Activated naive CD4-positive, alpha-beta T cell treated with anti-CD3 and anti-CD28 coated beads, Interleukin-2, amount 50 U/mL, for 24 hours (primary cell): ENCODE measurements around the gene ATP5PD.
"Not testable (repeated sequence)": the region's sequence is repeated elsewhere in the genome, so short reads cannot be mapped to it uniquely, and the experiment has no call there.

Experiments used
- H3K27ac Mint-ChIP-seq: one replicate; pipeline ENCODE4 v1.8.0; 2021; ENCODE audit warnings: mild to moderate bottlenecking, mixed read lengths
- H3K27me3 Mint-ChIP-seq: one replicate; pipeline ENCODE4 v1.8.0; 2021; ENCODE audit warnings: mixed read lengths
- H3K36me3 Mint-ChIP-seq: one replicate; pipeline ENCODE4 v1.8.0; 2021; ENCODE audit warnings: mixed read lengths
- H3K4me1 Mint-ChIP-seq: one replicate; pipeline ENCODE4 v1.8.0; 2021; ENCODE audit warnings: mixed read lengths
- H3K4me3 Mint-ChIP-seq: one replicate; pipeline ENCODE4 v1.8.0; 2021; ENCODE audit warnings: mild to moderate bottlenecking, mixed read lengths
- H3K9me3 Mint-ChIP-seq: one replicate; pipeline ENCODE4 v1.8.0; 2021; ENCODE audit warnings: mixed read lengths

The ATP5PD gene

DNA sequence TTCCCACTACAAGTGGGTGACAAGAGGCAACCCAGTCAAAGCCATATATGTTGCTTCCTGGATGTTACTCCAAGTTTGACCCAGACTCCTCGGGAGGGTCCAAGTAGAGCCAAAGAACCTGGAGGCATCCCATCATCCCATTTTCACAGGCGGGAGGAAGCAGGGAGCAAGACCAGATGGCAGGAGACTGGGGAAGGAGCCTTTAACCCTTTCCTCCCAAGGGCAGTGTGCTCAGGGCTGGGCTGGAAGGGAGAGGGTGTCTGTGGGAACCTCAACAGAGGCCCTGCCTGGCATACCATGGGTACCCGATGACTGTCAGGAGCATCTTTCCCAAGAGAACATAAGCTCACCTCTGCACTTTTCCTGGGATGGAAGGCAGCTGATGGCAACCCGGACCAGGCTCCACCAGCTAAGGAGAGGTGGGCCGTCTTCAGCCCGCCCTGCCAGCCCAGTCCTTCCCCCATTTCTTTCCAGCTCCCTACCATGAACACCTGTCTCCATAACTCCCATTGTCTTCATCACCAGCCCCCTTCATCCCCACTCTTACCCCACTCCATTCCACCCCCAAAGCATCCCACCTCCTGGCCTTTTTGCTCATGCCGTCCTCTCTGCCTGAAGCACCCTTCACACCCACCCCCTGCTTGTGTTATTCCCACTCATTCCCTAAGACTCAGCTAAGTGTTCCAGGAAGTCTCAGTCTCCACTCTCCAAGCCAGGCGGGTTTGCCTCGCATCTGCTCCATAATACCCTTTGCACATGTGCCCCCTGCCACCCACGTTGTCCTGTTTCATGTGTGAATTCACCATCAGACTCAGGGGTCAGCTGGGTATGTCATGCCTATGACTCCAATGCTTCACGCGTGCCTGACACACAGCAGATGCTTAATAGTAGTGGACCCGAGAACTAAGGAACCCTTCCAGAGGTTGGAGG is 35.1 kb upstream of the ATP5PD start:
- no peak overlapping the region for H3K27ac Mint-ChIP-seq
- no peaks in the 10 kb centered on the region for H3K9me3 Mint-ChIP-seq
- H3K36me3 Mint-ChIP-seq, result no peaks in the 10 kb centered on the region
- H3K4me1 Mint-ChIP-seq, result peaks cover 31% of the 10 kb centered on the region
- no peak overlapping the region for H3K4me3 Mint-ChIP-seq
- no peaks in the 10 kb centered on the region for H3K27me3 Mint-ChIP-seq

DNA sequence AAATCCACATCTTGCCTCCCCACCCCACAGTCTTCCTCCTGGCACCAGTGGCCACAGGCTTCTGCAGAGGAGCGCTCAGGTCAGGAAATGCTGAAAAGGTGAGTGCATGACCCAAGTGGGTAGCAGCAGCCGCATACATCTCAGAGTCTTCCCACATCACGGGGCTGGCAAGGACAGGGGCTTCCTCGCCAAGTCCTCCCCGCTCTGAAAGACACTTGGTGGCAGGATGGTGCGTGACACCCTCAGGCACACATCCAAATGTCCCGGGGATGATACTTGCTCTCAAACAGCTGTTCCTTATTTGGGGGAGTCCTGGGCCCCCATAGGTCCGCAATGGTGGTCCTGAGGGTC is 32.2 kb upstream of the ATP5PD start:
- H3K36me3 Mint-ChIP-seq, result no peaks in the 10 kb centered on the region
- H3K27ac Mint-ChIP-seq, result no peak overlapping the region
- H3K9me3 Mint-ChIP-seq, result no peaks in the 10 kb centered on the region
- H3K4me1 Mint-ChIP-seq, result peaks cover 15% of the 10 kb centered on the region
- H3K4me3 Mint-ChIP-seq, result no peak overlapping the region
- H3K27me3 Mint-ChIP-seq, result no peaks in the 10 kb centered on the region

DNA sequence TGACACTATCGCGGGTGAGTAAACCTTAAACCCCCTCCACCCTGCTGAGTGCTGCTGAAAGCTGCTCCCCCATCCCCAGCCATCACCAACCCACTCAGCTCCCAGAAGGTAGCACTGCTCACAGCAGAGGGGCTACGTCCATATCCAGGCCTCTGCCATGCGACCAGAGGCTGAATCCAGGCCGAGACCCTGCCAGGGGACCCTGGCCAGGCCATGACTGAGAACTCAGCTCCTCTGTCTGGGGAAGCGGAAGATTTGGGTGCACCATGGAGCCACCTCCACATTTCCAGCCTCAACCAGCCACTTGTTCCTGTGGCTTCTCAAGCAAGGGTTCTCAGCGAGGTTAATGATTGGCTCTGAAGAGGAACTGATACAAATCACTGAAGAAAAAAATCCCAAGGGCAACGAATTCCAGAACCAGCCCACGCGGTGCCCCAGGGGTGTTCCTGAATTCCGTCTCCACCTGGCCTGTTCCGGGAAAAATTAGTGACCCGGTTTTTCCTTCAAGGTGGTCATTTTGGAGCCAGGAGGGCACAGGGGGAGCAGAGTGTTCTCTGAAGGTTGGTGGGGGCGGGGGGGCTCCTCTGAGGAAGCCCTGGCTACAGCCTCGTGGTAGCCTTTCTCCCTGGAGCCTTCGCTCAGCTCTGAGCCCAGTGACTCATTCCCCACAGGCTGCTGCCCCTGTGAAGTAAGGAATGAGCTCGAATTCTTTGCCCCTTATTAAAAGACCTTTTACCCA is 31.7 kb upstream of the ATP5PD start:
- no peak overlapping the region for H3K4me3 Mint-ChIP-seq
- H3K27ac Mint-ChIP-seq, result no peak overlapping the region
- no peaks in the 10 kb centered on the region for H3K36me3 Mint-ChIP-seq
- H3K4me1 Mint-ChIP-seq, result peaks cover 11% of the 10 kb centered on the region
- no peaks in the 10 kb centered on the region for H3K9me3 Mint-ChIP-seq
- H3K27me3 Mint-ChIP-seq, result no peaks in the 10 kb centered on the region

DNA sequence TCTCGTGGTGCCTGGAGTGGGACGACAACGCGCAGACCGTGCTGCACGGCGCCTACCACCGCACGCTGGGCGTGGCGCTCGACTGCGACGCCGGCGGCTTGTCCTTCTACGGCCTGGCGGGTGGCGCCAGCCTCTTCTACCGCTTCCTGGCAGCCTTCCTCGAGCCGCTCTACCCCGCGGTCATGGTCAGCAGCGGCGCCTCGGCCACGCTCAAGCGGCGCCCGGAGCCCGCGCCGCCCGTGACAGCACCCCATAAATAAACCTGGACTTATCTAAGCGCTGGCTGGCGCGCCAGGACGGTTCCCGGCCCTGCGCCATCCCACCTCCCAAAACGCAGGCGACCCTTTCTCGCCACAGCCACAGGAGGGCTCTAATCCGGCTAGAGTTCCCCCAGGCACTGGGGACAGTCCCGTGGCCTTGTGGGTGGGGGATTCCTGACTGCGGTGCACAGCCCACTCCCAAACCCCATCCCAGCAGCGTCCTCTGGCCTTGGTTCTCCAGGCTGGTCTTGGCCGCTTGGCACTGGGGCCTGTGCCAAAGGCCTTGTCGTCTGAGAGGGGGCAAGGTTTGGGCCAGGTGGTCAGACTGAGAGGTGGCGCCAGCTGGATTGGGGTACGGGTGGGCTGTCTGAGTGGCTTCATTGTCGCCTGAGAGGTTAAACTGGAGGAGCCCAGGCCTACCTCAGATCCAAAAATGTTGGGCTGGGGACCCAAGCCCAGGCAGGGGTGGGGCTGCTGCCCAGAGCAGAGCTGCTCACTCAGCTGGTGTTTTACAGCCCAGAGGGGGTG is 30.9 kb upstream of the ATP5PD start:
- Mint-ChIP-seq H3K27me3 (no peaks in the 10 kb centered on the region), H3K4me1 (peaks cover 10% of the 10 kb centered on the region), H3K36me3 (no peaks in the 10 kb centered on the region), H3K9me3 (no peaks in the 10 kb centered on the region), H3K27ac (peak overlapping the region; percentile 68), H3K4me3 (peak overlapping the region; percentile 75)

DNA sequence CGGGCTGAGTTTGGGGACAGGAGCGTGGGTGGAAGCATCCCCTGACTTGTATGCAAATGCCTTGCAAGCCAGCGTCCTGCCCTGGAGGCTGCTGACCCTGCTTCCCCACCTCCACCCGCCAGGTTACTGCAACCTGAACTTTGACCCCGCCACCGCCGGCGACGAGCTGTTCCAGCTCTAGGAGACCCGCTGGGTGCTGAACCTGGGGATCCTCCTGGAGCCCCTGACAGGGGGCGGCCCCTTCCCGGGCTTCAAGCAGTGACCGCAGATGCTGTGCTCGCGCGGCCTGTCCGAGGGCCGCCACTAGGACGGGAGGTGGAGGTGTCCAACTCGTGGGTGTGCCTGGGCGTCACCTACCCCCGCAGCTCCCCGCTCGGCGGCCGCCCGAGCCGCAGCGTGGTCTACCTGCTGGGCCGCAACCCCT is 30.3 kb upstream of the ATP5PD start:
- no peaks in the 10 kb centered on the region for H3K27me3 Mint-ChIP-seq
- H3K4me3 Mint-ChIP-seq, result peak overlapping the region; percentile 75
- no peaks in the 10 kb centered on the region for H3K9me3 Mint-ChIP-seq
- H3K36me3 Mint-ChIP-seq, result no peaks in the 10 kb centered on the region
- H3K27ac Mint-ChIP-seq, result peak overlapping the region; percentile 68
- peaks cover 7% of the 10 kb centered on the region for H3K4me1 Mint-ChIP-seq

DNA sequence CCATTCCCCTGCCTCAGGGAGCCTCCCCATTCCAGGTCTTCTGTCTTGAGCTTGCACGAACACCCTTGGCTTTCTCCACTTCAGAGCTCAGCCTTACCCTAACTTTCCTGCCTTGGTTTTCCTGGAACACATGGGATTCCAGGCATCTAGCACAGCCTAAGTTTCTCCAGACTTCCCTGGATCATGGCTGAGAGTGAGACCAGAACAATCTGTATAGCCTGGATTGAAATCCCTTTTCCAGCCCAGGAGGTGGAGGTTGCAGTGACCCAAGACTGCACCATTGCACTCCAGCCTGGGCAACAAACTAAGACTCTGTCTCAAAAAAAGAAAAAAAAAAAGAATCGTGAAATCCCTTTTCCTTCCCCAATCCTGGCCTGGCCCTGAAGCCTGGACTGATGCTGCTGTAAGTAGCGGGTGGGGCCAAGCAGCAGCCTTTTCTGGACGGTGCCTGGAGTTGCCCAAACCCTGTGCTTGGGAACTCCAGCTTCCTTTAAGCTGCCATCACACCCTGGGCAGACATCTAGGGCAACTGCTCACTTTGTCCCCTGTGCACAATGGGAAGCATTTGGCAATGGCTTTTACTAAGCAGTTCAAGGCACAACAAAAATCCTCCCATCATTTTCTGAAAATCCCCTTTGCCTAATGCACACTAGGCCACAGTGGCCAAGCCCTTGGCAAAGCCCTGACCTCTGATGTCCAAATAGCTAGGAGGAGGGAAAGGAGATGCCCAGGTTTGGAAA is 29.0 kb upstream of the ATP5PD start:
- H3K4me3 Mint-ChIP-seq, result no peak overlapping the region

DNA sequence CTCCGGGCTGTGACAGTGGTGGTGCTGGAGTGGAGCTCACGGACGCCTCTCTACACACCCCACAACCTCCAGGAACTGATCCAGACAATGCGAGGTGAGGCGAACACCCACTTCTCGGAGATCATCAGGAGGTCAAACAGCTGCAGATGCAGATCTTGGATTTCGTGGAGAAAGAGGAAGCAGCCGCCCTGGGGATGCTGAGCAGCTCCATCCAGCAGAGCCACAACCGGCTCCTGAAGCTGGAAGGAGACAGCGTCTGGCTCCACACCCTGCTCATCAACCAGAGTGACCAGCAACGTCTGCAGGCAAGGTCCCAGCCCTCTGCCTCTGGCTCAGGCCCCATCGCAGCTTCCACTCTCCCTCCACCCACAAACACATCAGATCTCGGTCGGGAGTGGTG is 27.8 kb upstream of the ATP5PD start:
- no peaks in the 10 kb centered on the region for H3K9me3 Mint-ChIP-seq
- no peaks in the 10 kb centered on the region for H3K27me3 Mint-ChIP-seq
- H3K4me1 Mint-ChIP-seq, result peaks cover 7% of the 10 kb centered on the region
- no peak overlapping the region for H3K27ac Mint-ChIP-seq
- no peaks in the 10 kb centered on the region for H3K36me3 Mint-ChIP-seq
- no peak overlapping the region for H3K4me3 Mint-ChIP-seq

More for the DNA sequence above, 29.0 kb upstream of the ATP5PD start:
- no peaks in the 10 kb centered on the region for H3K27me3 Mint-ChIP-seq
- peaks cover 7% of the 10 kb centered on the region for H3K4me1 Mint-ChIP-seq
- H3K9me3 Mint-ChIP-seq, result no peaks in the 10 kb centered on the region
- no peaks in the 10 kb centered on the region for H3K36me3 Mint-ChIP-seq
- no peak overlapping the region for H3K27ac Mint-ChIP-seq

DNA sequence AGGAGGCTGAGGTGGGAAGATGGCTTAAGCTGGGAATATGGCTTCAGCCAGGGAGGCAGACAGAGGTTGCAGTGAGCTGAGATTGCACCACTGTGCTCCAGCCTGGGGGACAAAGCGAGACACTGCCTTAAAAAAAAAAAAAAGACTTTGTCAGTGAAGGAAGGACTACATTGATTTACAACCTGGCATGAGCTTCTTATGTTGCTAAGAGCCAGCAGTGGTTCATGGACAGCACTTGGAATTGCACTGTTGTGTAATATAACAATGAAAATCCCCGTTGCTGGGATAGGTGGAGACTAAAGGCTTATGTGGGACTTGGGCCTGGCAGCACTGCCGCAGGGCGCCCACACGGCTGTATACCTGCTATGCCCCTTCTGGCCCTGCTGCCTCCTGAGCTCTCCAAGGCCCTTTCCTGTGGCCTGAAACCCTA is 26.9 kb upstream of the ATP5PD start:
- peaks cover 11% of the 10 kb centered on the region for H3K4me1 Mint-ChIP-seq
- H3K27me3 Mint-ChIP-seq, result no peaks in the 10 kb centered on the region
- H3K4me3 Mint-ChIP-seq, result no peak overlapping the region
- no peaks in the 10 kb centered on the region for H3K9me3 Mint-ChIP-seq
- no peaks in the 10 kb centered on the region for H3K36me3 Mint-ChIP-seq
- peak overlapping the region; percentile 55 for H3K27ac Mint-ChIP-seq

DNA sequence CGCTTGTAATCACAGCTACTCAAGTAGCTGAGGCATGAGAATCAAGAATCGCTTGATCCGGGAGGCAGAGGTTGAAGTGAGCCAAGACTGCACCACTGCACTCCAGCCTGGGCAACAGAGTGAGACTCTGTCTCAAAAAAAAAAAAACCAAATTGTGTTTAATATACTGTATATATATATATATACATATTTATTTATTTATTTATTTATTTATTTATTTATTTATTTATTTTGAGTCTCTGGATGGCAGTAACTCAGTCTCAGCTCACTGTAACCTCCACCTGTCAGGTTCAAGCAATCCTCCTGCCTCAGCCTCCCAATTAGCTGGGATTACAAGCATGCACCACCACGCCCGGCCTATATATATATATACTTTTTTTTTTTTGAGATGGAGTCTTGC is 26.1 kb upstream of the ATP5PD start:
- peaks cover 10% of the 10 kb centered on the region for H3K4me1 Mint-ChIP-seq
- H3K9me3 Mint-ChIP-seq, H3K27me3 Mint-ChIP-seq, H3K27ac Mint-ChIP-seq, H3K4me3 Mint-ChIP-seq, H3K36me3 Mint-ChIP-seq: not testable (repeated sequence)

DNA sequence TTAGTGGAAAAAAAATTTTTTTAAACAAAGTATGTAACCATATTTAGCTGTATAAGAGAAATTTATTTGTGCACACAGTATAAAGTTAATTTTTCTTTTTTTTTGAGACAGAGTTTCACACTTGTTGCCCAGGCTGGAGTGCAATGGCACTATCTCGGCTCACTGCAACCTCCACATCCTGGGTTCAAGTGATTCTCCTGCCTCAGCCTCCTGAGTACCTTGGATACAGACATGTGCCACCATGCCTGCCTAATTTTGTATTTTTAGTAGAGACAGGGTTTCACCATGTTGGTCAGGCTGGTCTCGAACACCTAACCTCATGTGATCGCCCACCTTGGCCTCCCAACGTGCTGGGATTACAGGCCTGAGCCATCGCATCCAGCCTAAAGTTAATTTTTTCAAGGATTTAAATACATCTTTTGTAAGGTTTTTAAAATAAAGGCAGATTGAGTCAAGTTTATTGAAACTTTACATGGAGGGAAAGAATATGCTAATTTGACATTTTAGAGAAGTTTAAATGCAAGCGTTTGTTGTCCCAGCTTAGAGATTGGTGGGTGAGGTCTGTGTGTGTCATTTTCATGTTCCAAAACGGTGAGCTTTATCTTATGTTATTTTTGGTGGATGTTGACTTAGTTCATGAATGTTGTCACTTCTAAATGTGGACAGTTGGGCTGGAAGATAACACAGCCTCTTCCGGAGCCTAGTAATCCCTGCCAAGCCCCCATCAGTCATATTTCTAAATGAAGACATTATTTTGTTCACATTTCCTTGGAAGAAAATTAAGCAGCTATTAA is 24.9 kb upstream of the ATP5PD start:
- H3K27me3 Mint-ChIP-seq, H3K36me3 Mint-ChIP-seq, H3K27ac Mint-ChIP-seq, H3K9me3 Mint-ChIP-seq, H3K4me3 Mint-ChIP-seq: not testable (repeated sequence)
- peaks cover 14% of the 10 kb centered on the region for H3K4me1 Mint-ChIP-seq

DNA sequence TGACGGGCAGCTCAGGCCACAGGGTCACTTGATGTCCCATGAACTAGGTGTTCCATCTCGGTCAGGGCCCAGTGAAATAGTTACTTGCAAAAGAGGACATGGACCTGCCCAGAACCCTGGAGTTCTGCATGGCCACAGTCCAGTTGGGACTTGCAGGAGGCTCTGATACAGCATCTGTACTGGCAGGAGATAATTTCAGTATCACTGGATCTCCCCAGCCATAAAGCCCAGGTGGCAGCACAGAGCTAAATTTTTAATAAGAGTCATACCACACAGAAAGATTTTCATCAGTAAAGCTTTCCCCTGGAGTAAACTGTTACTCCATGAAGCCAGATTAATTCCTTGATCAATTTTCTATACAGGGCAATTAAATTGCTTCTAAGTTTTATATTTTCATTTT is 23.0 kb upstream of the ATP5PD start:
- no peak overlapping the region for H3K27ac Mint-ChIP-seq
- no peaks in the 10 kb centered on the region for H3K9me3 Mint-ChIP-seq
- H3K27me3 Mint-ChIP-seq, result no peaks in the 10 kb centered on the region
- no peak overlapping the region for H3K4me3 Mint-ChIP-seq
- H3K36me3 Mint-ChIP-seq, result no peaks in the 10 kb centered on the region
- peaks cover 25% of the 10 kb centered on the region for H3K4me1 Mint-ChIP-seq

DNA sequence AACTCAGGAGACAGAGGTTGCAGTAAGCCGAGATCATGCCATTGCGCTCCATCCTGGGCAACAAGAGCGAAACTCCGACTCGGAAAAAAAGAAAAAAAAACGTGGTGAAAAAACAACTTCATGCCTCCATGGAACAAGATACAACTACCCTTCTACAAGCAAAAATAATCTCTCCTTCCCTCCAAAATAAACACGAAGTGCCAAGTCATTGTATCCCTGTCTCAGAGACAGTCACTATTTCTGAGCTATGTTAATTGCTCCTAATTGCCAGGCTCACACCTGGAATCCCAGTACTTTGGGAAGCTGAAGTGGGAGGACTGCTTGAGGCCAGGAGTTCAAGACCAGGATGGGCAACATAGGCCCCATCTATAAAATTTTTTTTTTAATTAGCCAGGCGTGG is 22.0 kb upstream of the ATP5PD start:
- H3K4me1 Mint-ChIP-seq, result peaks cover 25% of the 10 kb centered on the region
- peaks cover 3% of the 10 kb centered on the region for H3K36me3 Mint-ChIP-seq
- no peaks in the 10 kb centered on the region for H3K9me3 Mint-ChIP-seq
- no peaks in the 10 kb centered on the region for H3K27me3 Mint-ChIP-seq
- peak overlapping the region; percentile 59 for H3K27ac Mint-ChIP-seq
- no peak overlapping the region for H3K4me3 Mint-ChIP-seq

DNA sequence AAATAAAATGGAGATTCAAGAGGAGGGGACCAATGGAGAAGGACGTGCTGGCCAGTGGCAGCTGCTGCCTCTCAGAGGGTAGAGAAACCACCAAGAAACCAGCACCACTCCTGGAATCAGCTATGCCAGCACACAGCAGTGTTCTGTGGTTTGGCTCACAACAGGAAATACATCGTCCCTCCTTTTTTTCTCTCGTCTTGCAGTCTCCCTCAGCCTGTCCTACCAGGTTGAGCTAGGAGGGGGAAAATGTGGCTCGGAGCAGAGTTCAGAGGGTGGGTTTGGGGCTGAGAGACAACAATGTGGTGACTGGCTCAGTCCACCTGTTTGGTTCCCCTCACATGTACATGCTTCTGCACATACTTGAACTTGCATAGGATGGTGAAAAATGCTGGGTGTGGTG is 21.1 kb upstream of the ATP5PD start:
- Mint-ChIP-seq H3K27ac (peak overlapping the region; percentile 41), H3K4me3 (no peak overlapping the region), H3K9me3 (no peaks in the 10 kb centered on the region), H3K36me3 (peaks cover 3% of the 10 kb centered on the region), H3K27me3 (no peaks in the 10 kb centered on the region), H3K4me1 (peaks cover 25% of the 10 kb centered on the region)

DNA sequence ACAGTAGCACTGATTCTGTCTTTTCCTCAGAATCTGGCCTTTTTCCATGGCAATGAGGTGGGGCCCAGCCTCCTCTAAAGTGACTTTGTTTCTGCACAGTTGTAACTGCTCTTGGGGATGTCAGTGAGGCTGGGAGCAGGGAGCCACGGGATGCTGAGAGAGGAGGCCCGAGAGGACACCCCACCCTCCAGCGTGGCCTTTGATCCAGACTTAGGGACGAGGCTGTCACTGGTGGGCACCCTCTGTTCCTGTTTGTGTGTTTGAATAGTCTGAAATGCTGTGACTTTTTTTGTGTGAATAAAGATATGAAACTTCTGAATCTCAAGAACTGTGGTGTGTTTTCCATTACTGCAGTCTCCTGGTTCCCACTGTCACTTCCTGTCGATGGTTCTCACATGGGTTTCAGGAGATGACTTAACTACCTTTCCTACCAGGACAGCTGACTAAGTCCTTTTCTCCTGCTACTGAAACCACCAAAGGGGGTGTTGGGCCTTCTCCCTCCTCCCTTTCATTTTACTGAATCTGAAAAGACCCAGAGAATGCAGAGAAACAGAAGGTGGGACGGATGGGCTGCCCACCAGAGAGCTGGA is 18.9 kb upstream of the ATP5PD start:
- H3K4me1 Mint-ChIP-seq, result peaks cover 25% of the 10 kb centered on the region
- H3K36me3 Mint-ChIP-seq, result peaks cover 5% of the 10 kb centered on the region
- no peaks in the 10 kb centered on the region for H3K9me3 Mint-ChIP-seq
- H3K27me3 Mint-ChIP-seq, result no peaks in the 10 kb centered on the region
- peak overlapping the region; percentile 23 for H3K27ac Mint-ChIP-seq
- H3K4me3 Mint-ChIP-seq, result peak overlapping the region; percentile 47
